Measurements from ENCODE around the gene OTOG. TPM values are rescaled to one million over a fixed set of nuclear protein-coding genes. Genes with fewer than 3 reads are reported as not detected.

Gene OTOG
- total and polyA plus RNA-seq, 2 donors (not counting 3 experiments of a cell fraction or from before 2014, with no cell fraction given): not detected

DNA sequence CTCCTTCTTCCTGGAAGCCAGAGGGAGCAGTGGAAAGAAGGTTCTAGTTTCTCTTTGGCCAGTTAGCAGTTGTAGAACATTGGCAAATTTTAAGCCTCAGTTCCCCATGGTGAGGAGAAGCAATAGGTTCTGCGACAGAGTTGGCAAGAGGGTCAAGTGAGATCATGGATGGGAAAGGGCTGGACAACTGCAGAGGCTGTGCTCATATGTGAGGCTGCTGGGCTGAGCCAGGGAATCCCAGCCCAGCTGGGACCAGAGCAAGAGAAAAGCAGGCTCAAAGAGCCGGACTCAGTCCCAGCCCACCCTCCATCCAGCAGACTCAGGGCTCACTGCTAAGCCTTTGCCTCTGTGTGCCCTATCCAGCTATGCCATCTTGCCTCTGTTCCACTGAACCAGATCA, 105.5 kb downstream of the OTOG start:
- no peak overlapping the region for H3K27ac ChIP-seq (ENCODE audit: insufficient read depth, low read depth, low read length)
- no peak for TF ChIP-seq POLR2AphosphoS5 (IDR thresholded peaks at IDR 0.05; ENCODE audit: insufficient read depth, low read depth, low read length)
- TF ChIP-seq GATA2 (IDR thresholded peaks at IDR 0.05; ENCODE audit: insufficient read depth, insufficient read length, low read depth, low read length): no peak
- TF ChIP-seq MYC (IDR thresholded peaks at IDR 0.05; ENCODE audit: low read depth, low read length): no peak
- no peak for TF ChIP-seq JUN (IDR thresholded peaks at IDR 0.05; ENCODE audit: borderline replicate concordance, insufficient read depth, insufficient read length, low read depth)
- TF ChIP-seq, protein P1, sequence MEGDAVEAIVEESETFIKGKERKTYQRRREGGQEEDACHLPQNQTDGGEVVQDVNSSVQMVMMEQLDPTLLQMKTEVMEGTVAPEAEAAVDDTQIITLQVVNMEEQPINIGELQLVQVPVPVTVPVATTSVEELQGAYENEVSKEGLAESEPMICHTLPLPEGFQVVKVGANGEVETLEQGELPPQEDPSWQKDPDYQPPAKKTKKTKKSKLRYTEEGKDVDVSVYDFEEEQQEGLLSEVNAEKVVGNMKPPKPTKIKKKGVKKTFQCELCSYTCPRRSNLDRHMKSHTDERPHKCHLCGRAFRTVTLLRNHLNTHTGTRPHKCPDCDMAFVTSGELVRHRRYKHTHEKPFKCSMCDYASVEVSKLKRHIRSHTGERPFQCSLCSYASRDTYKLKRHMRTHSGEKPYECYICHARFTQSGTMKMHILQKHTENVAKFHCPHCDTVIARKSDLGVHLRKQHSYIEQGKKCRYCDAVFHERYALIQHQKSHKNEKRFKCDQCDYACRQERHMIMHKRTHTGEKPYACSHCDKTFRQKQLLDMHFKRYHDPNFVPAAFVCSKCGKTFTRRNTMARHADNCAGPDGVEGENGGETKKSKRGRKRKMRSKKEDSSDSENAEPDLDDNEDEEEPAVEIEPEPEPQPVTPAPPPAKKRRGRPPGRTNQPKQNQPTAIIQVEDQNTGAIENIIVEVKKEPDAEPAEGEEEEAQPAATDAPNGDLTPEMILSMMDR (IDR thresholded peaks at IDR 0.05; ENCODE audit: extremely low read depth in 1 of 2, insufficient read depth in 1 of 2, low read depth in 1 of 2, low read length in 2 of 2): no peak
- no peak for TF ChIP-seq POLR2A (IDR thresholded peaks at IDR 0.05; ENCODE audit: low read depth, low read length)
- TF ChIP-seq EZH2 (IDR thresholded peaks at IDR 0.05; ENCODE audit: borderline replicate concordance, low read depth, low read length, severe bottlenecking): no peak
- TF ChIP-seq, protein P2, sequence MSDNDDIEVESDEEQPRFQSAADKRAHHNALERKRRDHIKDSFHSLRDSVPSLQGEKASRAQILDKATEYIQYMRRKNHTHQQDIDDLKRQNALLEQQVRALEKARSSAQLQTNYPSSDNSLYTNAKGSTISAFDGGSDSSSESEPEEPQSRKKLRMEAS (IDR thresholded peaks at IDR 0.05; ENCODE audit: insufficient read depth, insufficient read length): no peak
- TF ChIP-seq FOS (IDR thresholded peaks at IDR 0.05; ENCODE audit: borderline replicate concordance, insufficient read depth, low read length): no peak
- H3K79me2 ChIP-seq (ENCODE audit: control insufficient read depth, insufficient read depth, low read length): no peaks in the 10 kb centered on the region
- H4K20me1 ChIP-seq (replicated peaks; ENCODE audit: control insufficient read depth, extremely low read depth, insufficient read depth, low read length): no peaks in the 10 kb centered on the region
- H3K4me1 ChIP-seq (ENCODE audit: control insufficient read depth, extremely low read depth, insufficient read depth, low read length): peaks cover 15% of the 10 kb centered on the region
- FAIRE-seq (no peak), DNase-seq (ENCODE audit: low read depth, low spot score) (no peak)
- no peak overlapping the region for H3K4me3 ChIP-seq (replicated peaks in 1 of 3; ENCODE audit: insufficient read depth in 1 of 3, low read depth in 1 of 3, low read length in 3 of 3)
- H3K9ac ChIP-seq (replicated peaks; ENCODE audit: extremely low read depth, insufficient read depth, low read length): no peak overlapping the region
- H3K27me3 ChIP-seq (ENCODE audit: control insufficient read depth in 2 of 2, insufficient read depth in 2 of 2, low read length in 2 of 2): peaks cover 0 to 5% of the 10 kb centered on the region in 2 experiments
- no TSS peak for BruUV-seq (replicated peaks)
- H2AFZ ChIP-seq (ENCODE audit: low read depth, low read length): no peak overlapping the region
- no peaks in the 10 kb centered on the region for H3K9me3 ChIP-seq (replicated peaks; ENCODE audit: control insufficient read depth, insufficient read depth, low read length)
- dilution Hi-C loops (cut with MboI; ENCODE audit: extremely low pct_ligation_motif_present, low sequenced_read_pairs) (no loop called here), intact Hi-C loops (cut with micrococcal nuclease) (no loop called here)
- no peaks in the 10 kb centered on the region for H3K9me1 ChIP-seq (replicated peaks; ENCODE audit: control insufficient read depth, extremely low read depth, insufficient read depth, low read length)
- ChIA-PET CTCF (interaction anchor here (1.5 kb wide), 1 partner anchor 78 kb away, joined by 5 read pairs; no protein-coding TSS in a partner anchor), POLR2A (no interaction called here)
- no peaks in the 10 kb centered on the region for H3K36me3 ChIP-seq (ENCODE audit: control insufficient read depth in 2 of 2, extremely low read depth in 1 of 2, insufficient read depth in 2 of 2, low read length in 2 of 2)
- H3K4me2 ChIP-seq (ENCODE audit: insufficient read depth, low read length): no peak overlapping the region

All from endothelial cell of umbilical vein (primary cell).